GM12878 (cell line): ENCODE data around the gene UBASH3B. TPM values are rescaled to one million over a fixed set of nuclear protein-coding genes. Genes with fewer than 3 reads are reported as not detected.

Source experiments
- ATAC-seq: fragments of 200-7000 bp; cut with Tn5 transposase; 3 replicates; pipeline ENCODE4 v1.9.1; 2020; ENCODE audit warnings: mild to moderate bottlenecking, moderate library complexity
- BruUV-seq: library from RNA; stranded (reverse); fragments of 400-500 nt; replicated peaks from 2 replicates; lab custom pipeline; 2021; lab: Mats Ljungman, UMichigan
- CTCF ChIA-PET: fragments of 300-600 bp; sonication (Branson Sonifier 250); formaldehyde crosslinking; extraction: SDS; loops from one replicate; lab custom pipeline; 2021; ENCODE audit warnings: inconsistent platforms; lab: Yijun Ruan, JAX
- POLR2A ChIA-PET: fragments of 350-600 bp; formaldehyde crosslinking; extraction: SDS; loops from one replicate; lab custom pipeline; 2021; ENCODE audit warnings: inconsistent platforms; lab: Charles Lee
- RAD21 ChIA-PET: fragments of 300-600 bp; sonication (Branson Sonifier 250); formaldehyde crosslinking; loops from one replicate; lab custom pipeline; 2023; ENCODE audit warnings: antibody characterized with exemption; ENCODE audit not compliant: unreplicated experiment; lab: Charles Lee
- SMC1A ChIA-PET: fragments of 300-600 bp; sonication (Branson Sonifier 250); formaldehyde crosslinking; loops from one replicate; lab custom pipeline; 2023; ENCODE audit not compliant: unreplicated experiment, uncharacterized antibody; lab: Charles Lee
- DNase-seq: peaks from one replicate; pipeline ENCODE4 v3.0.0-alpha.2; 2011; ENCODE audit warnings: low read depth, low spot score
- FAIRE-seq: peaks from 3 replicates; lab custom pipeline; 2011; peaks lifted over from hg19 to GRCh38; lab: Jason Lieb, UNC
- H2AFZ ChIP-seq: 2 replicates; pipeline ENCODE4 v1.6.0; 2011; ENCODE audit warnings: low read depth, low read length, control low read depth; ENCODE audit not compliant: control insufficient read depth
- H3K27ac ChIP-seq: 2 replicates; pipeline ENCODE4 v1.5.1; 2011; ENCODE audit warnings: control low read depth; ENCODE audit not compliant: control insufficient read depth, insufficient read depth
- H3K27me3 ChIP-seq, 2 experiments: replicated peaks in 1 of 2; 2 replicates each; pipeline versions ENCODE4 v1.6.0 to v1.6.1; 2011; ENCODE audit warnings: low read length in 1 of 2; ENCODE audit not compliant: control insufficient read depth in 2 of 2, insufficient read depth in 2 of 2
- H3K36me3 ChIP-seq, 2 experiments: 2 replicates each; pipeline ENCODE4 v1.5.1; 2011; ENCODE audit warnings: low read length in 1 of 2; ENCODE audit not compliant: control insufficient read depth in 2 of 2, insufficient read depth in 2 of 2
- H3K4me1 ChIP-seq: 2 replicates; pipeline ENCODE4 v1.6.1; 2011; ENCODE audit warnings: mild to moderate bottlenecking, low read length, moderate library complexity, mixed read lengths; ENCODE audit not compliant: control insufficient read depth, insufficient read depth
- H3K4me2 ChIP-seq: 2 replicates; pipeline ENCODE4 v1.6.0; 2011; ENCODE audit warnings: control low read depth; ENCODE audit not compliant: control insufficient read depth, insufficient read depth
- H3K4me3 ChIP-seq: fragments of 200-600 bp; sonication (generic); 2 replicates; pipeline ENCODE4 v1.5.1; 2016
- H3K79me2 ChIP-seq: 2 replicates; pipeline ENCODE4 v1.6.0; 2011; ENCODE audit warnings: low read length; ENCODE audit not compliant: control insufficient read depth, insufficient read depth
- H3K9ac ChIP-seq: 2 replicates; pipeline ENCODE4 v1.8.0; 2011; ENCODE audit warnings: low read length, control low read depth, mixed read lengths; ENCODE audit not compliant: control insufficient read depth, insufficient read depth
- H3K9me3 ChIP-seq: replicated peaks from 3 replicates; pipeline ENCODE4 v1.5.1; 2011; ENCODE audit warnings: mild to moderate bottlenecking, low read length; ENCODE audit not compliant: control insufficient read depth, insufficient read depth
- H4K20me1 ChIP-seq: 2 replicates; pipeline ENCODE4 v1.6.0; 2011; ENCODE audit not compliant: control insufficient read depth, insufficient read depth
- CREB1 ChIP-seq: IDR thresholded peaks from 2 replicates; pipeline ENCODE4 v1.6.1; 2012; ENCODE audit warnings: low read depth, mild to moderate bottlenecking, inconsistent platforms
- MLLT1 ChIP-seq: fragments of 450-650 bp; IDR thresholded peaks from 2 replicates; pipeline ENCODE4 v1.6.1; 2016; ENCODE audit warnings: mild to moderate bottlenecking
- NFIC ChIP-seq: IDR thresholded peaks from 2 replicates; pipeline ENCODE4 v1.6.1; 2012; ENCODE audit warnings: low read depth, mild to moderate bottlenecking, inconsistent platforms, low read length, moderate library complexity
- NRF1 ChIP-seq: conservative IDR thresholded peaks from 2 replicates; pipeline ENCODE4 v1.6.1; 2011; ENCODE audit warnings: mild to moderate bottlenecking, low read depth, low read length, improper control_type of control experiment
- RCOR1 ChIP-seq: conservative IDR thresholded peaks from 2 replicates; pipeline ENCODE4 v1.6.1; 2012; ENCODE audit warnings: low read depth, low read length, improper control_type of control experiment
- SP1 ChIP-seq: IDR thresholded peaks from one replicate; pipeline ENCODE4 v1.6.1; 2011; ENCODE audit warnings: low read depth, low read length
- ZNF622 ChIP-seq: fragments of 450-650 bp; IDR thresholded peaks from 2 replicates; pipeline ENCODE4 v1.6.1; 2017; ENCODE audit warnings: mild to moderate bottlenecking, inconsistent platforms
- WGBS: methylation state at CpG from one replicate; pipeline ENCODE4 v1.1.6; 2016; ENCODE audit warnings: low lambda C conversion rate; ENCODE audit not compliant: insufficient replicate concordance, insufficient coverage; ENCODE audit errors: missing lambda C conversion rate; 5-methylcytosine and 5-hydroxymethylcytosine counted together
- in situ Hi-C: fragments of 300-500 bp; cut with MboI; formaldehyde crosslinking; loops from 9 replicates; pipeline ENCODE4 v1.14.3; 2018; ENCODE audit warnings: mixed read lengths
- intact Hi-C: fragments of 100-400 bp; cut with micrococcal nuclease; formaldehyde crosslinking; loops from one replicate; pipeline ENCODE4 v1.14.2; 2022; ENCODE audit not compliant: unreplicated experiment
- polyA plus RNA-seq, 11 experiments: library from polyadenylated mRNA; depleted of rRNA in 4 of 11; unstranded in 6 of 11; stranded (reverse) in 5 of 11; fragments of >200 nt; fragmentation: Nextera tagmentation in 4 of 11; fragmentation: Illumina TruSeq in 1 of 11; extraction: Ambion mirVana in 4 of 11; extraction: Trizol in 1 of 11; gene quantifications; 1 replicate in 1 of 11; 2 replicates in 10 of 11; pipeline versions ENCODE4 v1.2.1 to v1.2.3, GENCODE V29; 2011 to 2016; ENCODE audit warnings: inconsistent platforms in 2 of 11, missing spikeins in 2 of 11, low read depth in 1 of 11
- total RNA-seq, 4 experiments: library from RNA; depleted of rRNA in 3 of 4; stranded (reverse); fragments of >200 nt in 3 of 4; fragmentation: Illumina TruSeq in 1 of 4; extraction: Trizol in 1 of 4; gene quantifications; 2 replicates each; pipeline versions ENCODE4 v1.2.1 to v1.2.3, GENCODE V29; 2013 to 2021

UBASH3B gene
- total and polyA plus RNA-seq, 10 of the 15 experiments (the other 5 are each of a cell fraction or from before 2014, with no cell fraction given) = 0.18 to 3.3 (median 0.57) TPM

DNA sequence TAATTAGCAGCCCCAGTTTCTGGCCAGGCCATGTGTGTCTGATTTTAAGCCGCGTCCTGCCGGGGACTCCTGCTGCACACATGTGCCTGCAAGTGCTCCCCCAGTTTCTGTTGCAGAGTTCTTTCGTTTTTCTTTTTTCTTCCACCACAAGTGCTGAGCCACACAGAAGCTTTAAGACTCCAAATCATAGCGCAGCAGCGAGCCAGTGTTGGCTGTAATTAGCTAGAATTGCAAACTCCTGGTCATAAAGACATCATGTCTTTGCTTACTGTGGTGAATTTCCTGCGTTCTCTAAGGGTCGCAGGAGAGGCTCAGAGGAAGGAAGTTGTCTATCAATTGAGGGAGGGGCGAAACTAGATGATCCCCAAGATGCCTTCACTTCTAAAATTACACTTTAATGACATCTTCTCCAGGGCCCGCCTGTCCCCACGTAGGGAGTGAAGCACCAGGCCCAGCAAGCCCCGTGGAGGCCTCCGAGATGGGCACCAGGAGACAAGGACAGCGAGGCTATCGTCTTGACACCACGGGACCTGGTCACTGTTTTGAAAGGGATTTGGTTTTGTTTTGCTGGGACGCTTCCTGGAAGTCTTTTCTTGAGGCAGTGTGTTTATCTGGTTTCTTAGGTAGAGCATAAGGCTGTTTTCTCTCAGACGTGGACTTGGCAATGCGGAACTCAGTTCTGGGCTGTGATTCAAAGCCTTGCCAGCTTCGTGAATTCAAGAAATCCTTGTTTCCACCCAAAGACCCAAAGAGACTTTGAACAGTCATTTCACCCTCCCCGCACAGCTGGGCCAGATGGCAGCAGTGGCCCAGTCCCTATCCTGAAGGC, 71.8 kb downstream of the UBASH3B start:
- peak; percentile 78 for ATAC-seq
- no TSS peak for BruUV-seq
- intact Hi-C loops = no loop called here
- 0 out of 2 replicates have a peak overlapping the region, but pooled peaks have one; percentile 15 for H3K27ac ChIP-seq
- TF ChIP-seq NRF1 (no peak), CREB1 (0 out of 2 replicates have a peak, but pooled peaks have one; percentile 6)
- TF ChIP-seq, all 136 proteins: peak for 1
- peak overlapping the region; percentile 7; the same call in 1 of the 2 replicates for H3K4me3 ChIP-seq
- ChIA-PET POLR2A (no interaction called here), CTCF (interaction anchor here (0.9 to 1.6 kb wide), 4 partner anchors 21 to 33 kb away, joined by 3 to 4 read pairs (median 3); no protein-coding TSS in a partner anchor), RAD21 (interaction anchor here (0.7 kb wide), 1 partner anchor 12 kb away, joined by 3 read pairs; no protein-coding TSS in a partner anchor), SMC1A (interaction anchor here (0.7 to 1.8 kb wide), 6 partner anchors 17 to 88 kb away, joined by 3 to 7 read pairs (median 4); no protein-coding TSS in a partner anchor)
- H3K27me3 ChIP-seq = no peaks in the 10 kb centered on the region; a peak in 1 of 4 replicates
- H4K20me1 ChIP-seq = no peaks in the 10 kb centered on the region
- no peaks in the 10 kb centered on the region for H3K79me2 ChIP-seq
- no peaks in the 10 kb centered on the region for H3K9me3 ChIP-seq
- DNase-seq (no peak), FAIRE-seq (peak; percentile 69)
- WGBS = 34% methylated on average over 20 of the region's 21 CpGs
- peak overlapping the region; percentile 73 for H3K4me2 ChIP-seq
- peaks cover 12% of the 10 kb centered on the region for H3K4me1 ChIP-seq
- no peaks in the 10 kb centered on the region for H3K36me3 ChIP-seq
- no peak overlapping the region for H3K9ac ChIP-seq
- in situ Hi-C loops = no loop called here
- peak overlapping the region; percentile 37 for H2AFZ ChIP-seq

- RAD21 ChIA-PET = no interaction called here
- Histone ChIP-seq H3K4me2 (no peak overlapping the region), H3K9ac (no peak overlapping the region), H2AFZ (no peak overlapping the region), H4K20me1 (no peaks in the 10 kb centered on the region), H3K79me2 (no peaks in the 10 kb centered on the region), H3K27me3 (no peaks in the 10 kb centered on the region; a peak in 1 of 4 replicates), H3K36me3 (no peaks in the 10 kb centered on the region), H3K4me1 (peaks cover 12% of the 10 kb centered on the region), H3K9me3 (no peaks in the 10 kb centered on the region), H3K4me3 (no peak overlapping the region), H3K27ac (no peak overlapping the region)
- no peak for DNase-seq
- no TSS peak for BruUV-seq
- no peak for ATAC-seq
- no peak for FAIRE-seq
- POLR2A ChIA-PET = interaction anchor here (0.6 kb wide), 1 partner anchor 191 kb away, joined by 3 read pairs; no protein-coding TSS in a partner anchor
- in situ Hi-C loops = no loop called here
- intact Hi-C loops = no loop called here
- SMC1A ChIA-PET = interaction anchor here (1.2 to 1.8 kb wide), 3 partner anchors 15 to 20 kb away, joined by 3 to 7 read pairs (median 4); no protein-coding TSS in a partner anchor
- no peak for TF ChIP-seq SP1
- TF ChIP-seq MLLT1 = no peak
- no peak for TF ChIP-seq ZNF622
- no peak for TF ChIP-seq NFIC
- no peak for TF ChIP-seq RCOR1
- 47% methylated on average over 2 of the region's 2 CpGs for WGBS
- CTCF ChIA-PET = interaction anchor here (1.0 kb wide), 1 partner anchor 17 kb away, joined by 3 read pairs; no protein-coding TSS in a partner anchor
Measured at GRCh38 chr11:122728561-122728960, 73.0 kb downstream of the UBASH3B start.
